ENCODE results near the gene SLIT1.

The SLIT1 gene

DNA sequence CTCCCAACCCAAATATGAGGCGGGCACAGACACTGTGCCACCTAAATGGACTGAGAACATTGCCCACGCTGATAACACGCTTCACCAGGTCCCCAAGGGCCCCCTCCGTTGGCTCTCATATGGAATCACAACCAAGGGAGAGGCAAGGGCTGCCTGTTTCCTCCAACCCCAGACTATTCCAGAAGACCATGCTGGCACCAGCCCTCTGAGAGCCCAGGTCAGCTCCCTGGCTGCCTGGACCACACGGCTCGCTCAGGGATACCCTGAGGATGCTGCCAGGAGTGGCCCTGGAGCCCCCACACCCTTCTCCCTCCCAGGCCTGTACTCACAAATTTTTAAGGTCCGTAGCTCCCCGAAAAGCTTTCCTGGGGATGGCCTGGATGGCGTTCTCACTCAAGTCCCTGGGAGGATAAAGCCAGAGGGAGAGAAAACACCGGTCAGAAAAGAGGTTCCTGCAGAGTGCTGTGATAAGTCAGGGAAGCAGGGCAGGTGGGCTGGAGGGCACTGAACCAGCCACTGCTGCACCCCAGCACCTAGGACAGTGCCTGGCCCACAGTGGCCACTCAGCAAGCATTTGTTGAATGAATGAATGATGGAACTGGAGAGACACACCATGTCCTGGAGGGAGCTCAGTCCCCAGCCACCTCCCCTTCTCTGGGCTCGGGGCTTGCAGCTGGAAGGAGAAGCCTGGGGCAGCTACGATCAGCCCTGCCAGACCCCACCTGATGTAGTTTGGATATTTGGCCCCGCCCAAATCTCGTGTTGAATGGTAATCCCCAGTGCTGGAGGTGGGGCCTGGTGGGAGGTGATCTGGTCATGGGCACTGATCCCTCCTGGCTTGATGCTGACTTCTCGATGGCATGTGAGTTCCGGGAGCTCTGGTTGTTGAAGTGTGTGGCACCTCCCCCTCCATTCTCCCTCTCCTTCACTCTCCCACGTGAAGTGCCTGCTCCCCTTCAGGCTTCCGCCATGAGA is 119.8 kb downstream of the SLIT1 start:
- Histone ChIP-seq H3K27ac (ENCODE audit: low read depth, low read length) (no peak overlapping the region), H3K27me3 (ENCODE audit: insufficient read depth, low read length, poor library complexity) (no peaks in the 10 kb centered on the region)

DNA sequence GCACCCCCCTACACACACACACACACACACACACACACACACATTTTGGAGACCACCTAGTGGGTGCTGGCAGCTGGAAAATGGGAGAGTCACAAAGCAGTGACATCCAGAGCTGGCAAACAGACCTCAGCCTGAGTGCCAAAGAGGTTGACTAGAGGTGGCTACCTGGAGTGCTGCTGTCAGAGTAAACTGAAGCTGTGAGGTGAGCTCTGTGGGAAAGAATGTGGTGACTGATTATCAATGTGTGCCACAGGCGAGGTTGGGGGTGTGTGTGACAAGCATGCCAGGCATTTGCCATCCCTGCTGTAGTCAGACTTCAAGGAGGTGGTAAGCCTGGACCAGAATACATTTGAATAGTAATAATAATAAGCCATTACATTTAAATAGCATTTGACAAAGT is 120.6 kb downstream of the SLIT1 start:
- no peak overlapping the region for H3K18ac ChIP-seq (ENCODE audit: low read length)

More for the DNA sequence above, 119.8 kb downstream of the SLIT1 start:
- Histone ChIP-seq H3K4ac (ENCODE audit: low read depth, low read length) (no peak overlapping the region), H3K56ac (ENCODE audit: low read length) (no peak overlapping the region), H3K4me1 (ENCODE audit: control insufficient read depth, low read depth, low read length) (no peaks in the 10 kb centered on the region), H3K9ac (ENCODE audit: low read length) (no peak overlapping the region), H3K79me2 (ENCODE audit: control insufficient read depth, insufficient read depth, low read length) (no peaks in the 10 kb centered on the region), H4K5ac (ENCODE audit: low read length) (no peak overlapping the region), H2BK5ac (ENCODE audit: low read length) (no peak overlapping the region), H3K18ac (ENCODE audit: low read length) (no peak overlapping the region), H3K36me3 (ENCODE audit: control insufficient read depth, insufficient read depth, low read length) (no peaks in the 10 kb centered on the region), H3K4me3 (ENCODE audit: low read length) (no peak overlapping the region), H2BK120ac (ENCODE audit: low read depth, low read length) (no peak overlapping the region), H4K8ac (ENCODE audit: low read depth, low read length) (no peak overlapping the region), H3K23ac (ENCODE audit: low read length) (no peak overlapping the region), H3K79me1 (ENCODE audit: low read length) (no peaks in the 10 kb centered on the region), H3K4me2 (ENCODE audit: low read length) (no peak overlapping the region), H2AK5ac (ENCODE audit: low read length) (no peak overlapping the region), H2BK15ac (replicated peaks; ENCODE audit: low read depth) (no peak overlapping the region)
- WGBS (ENCODE audit: extremely low coverage, insufficient coverage, low lambda C conversion rate): no CpG with 5 or more reads among the region's 18 CpGs
- DNase-seq: peak; percentile 67

DNA sequence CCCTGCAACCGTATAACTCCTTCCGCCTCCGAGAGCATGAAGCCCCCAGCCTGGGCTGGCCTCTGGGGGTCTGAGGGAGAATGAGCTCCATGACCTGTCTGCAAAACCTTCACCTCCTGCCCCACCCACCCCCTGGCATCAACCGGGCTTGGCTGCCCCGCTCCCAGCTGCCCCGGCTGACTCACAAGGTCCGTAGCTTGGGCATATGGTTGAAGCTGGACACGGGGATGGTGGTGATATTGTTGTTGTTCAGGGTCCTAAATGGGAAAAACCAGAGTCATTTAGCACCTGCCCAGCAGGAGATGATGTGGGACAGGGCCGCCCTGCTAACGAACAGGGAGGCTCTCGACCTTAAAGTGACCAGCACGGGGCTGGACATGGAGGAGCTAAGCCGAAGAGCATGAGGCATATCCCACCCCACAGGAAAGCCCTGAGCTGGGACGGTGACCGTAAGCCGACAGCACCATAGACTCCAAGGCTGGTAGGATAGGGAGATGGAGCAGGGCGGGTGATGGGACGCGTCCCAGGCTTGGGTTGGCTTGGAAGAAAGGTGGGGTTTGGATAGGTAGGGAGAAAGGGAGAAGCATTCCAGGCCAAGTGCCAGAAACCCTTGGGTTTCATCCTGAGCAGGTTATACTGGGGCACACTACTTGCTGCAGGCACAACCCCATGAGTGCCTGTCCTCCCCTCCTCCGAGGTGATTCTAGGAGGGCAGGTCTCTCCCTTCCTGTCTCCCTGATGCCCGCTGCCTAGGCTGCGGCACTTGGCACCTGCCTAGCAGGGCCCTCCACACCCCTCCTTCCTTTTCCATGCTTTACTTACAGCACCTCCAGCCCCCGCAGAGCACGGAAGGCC is 121.5 kb downstream of the SLIT1 start:
- Histone ChIP-seq H3K79me2 (ENCODE audit: control insufficient read depth, insufficient read depth, low read length) (no peaks in the 10 kb centered on the region), H4K5ac (ENCODE audit: low read length) (no peak overlapping the region), H3K56ac (ENCODE audit: low read length) (no peak overlapping the region), H3K9ac (ENCODE audit: low read length) (no peak overlapping the region), H3K27ac (ENCODE audit: low read depth, low read length) (no peak overlapping the region), H3K4ac (ENCODE audit: low read depth, low read length) (no peak overlapping the region), H3K4me3 (ENCODE audit: low read length) (no peak overlapping the region), H3K18ac (ENCODE audit: low read length) (no peak overlapping the region), H3K27me3 (ENCODE audit: insufficient read depth, low read length, poor library complexity) (no peaks in the 10 kb centered on the region), H3K4me2 (ENCODE audit: low read length) (no peak overlapping the region), H2AK5ac (ENCODE audit: low read length) (no peak overlapping the region), H3K79me1 (ENCODE audit: low read length) (no peaks in the 10 kb centered on the region), H2BK120ac (ENCODE audit: low read depth, low read length) (no peak overlapping the region), H3K4me1 (ENCODE audit: control insufficient read depth, low read depth, low read length) (no peaks in the 10 kb centered on the region), H4K8ac (ENCODE audit: low read depth, low read length) (no peak overlapping the region), H2BK15ac (replicated peaks; ENCODE audit: low read depth) (no peak overlapping the region), H3K36me3 (ENCODE audit: control insufficient read depth, insufficient read depth, low read length) (no peaks in the 10 kb centered on the region), H3K23ac (ENCODE audit: low read length) (no peak overlapping the region), H2BK5ac (ENCODE audit: low read length) (no peak overlapping the region)
- DNase-seq: no peak
- no CpG with 5 or more reads among the region's 24 CpGs for WGBS (ENCODE audit: extremely low coverage, insufficient coverage, low lambda C conversion rate)

More for the DNA sequence above, 120.6 kb downstream of the SLIT1 start:
- H4K5ac ChIP-seq (ENCODE audit: low read length): no peak overlapping the region
- H2BK120ac ChIP-seq (ENCODE audit: low read depth, low read length): no peak overlapping the region
- no peaks in the 10 kb centered on the region for H3K79me2 ChIP-seq (ENCODE audit: control insufficient read depth, insufficient read depth, low read length)
- no peak overlapping the region for H3K27ac ChIP-seq (ENCODE audit: low read depth, low read length)
- H2BK5ac ChIP-seq (ENCODE audit: low read length): no peak overlapping the region
- no peak overlapping the region for H2BK15ac ChIP-seq (replicated peaks; ENCODE audit: low read depth)
- no peaks in the 10 kb centered on the region for H3K4me1 ChIP-seq (ENCODE audit: control insufficient read depth, low read depth, low read length)
- H3K4me2 ChIP-seq (ENCODE audit: low read length): no peak overlapping the region
- no CpG with 5 or more reads among the region's 1 CpG for WGBS (ENCODE audit: extremely low coverage, insufficient coverage, low lambda C conversion rate)
- H3K27me3 ChIP-seq (ENCODE audit: insufficient read depth, low read length, poor library complexity): no peaks in the 10 kb centered on the region
- H3K36me3 ChIP-seq (ENCODE audit: control insufficient read depth, insufficient read depth, low read length): no peaks in the 10 kb centered on the region
- H3K23ac ChIP-seq (ENCODE audit: low read length): no peak overlapping the region
- H3K4me3 ChIP-seq (ENCODE audit: low read length): no peak overlapping the region
- DNase-seq: peak; percentile 87
- no peak overlapping the region for H2AK5ac ChIP-seq (ENCODE audit: low read length)
- no peaks in the 10 kb centered on the region for H3K79me1 ChIP-seq (ENCODE audit: low read length)
- H3K56ac ChIP-seq (ENCODE audit: low read length): no peak overlapping the region
- H3K4ac ChIP-seq (ENCODE audit: low read depth, low read length): no peak overlapping the region
- H4K8ac ChIP-seq (ENCODE audit: low read depth, low read length): no peak overlapping the region
- no peak overlapping the region for H3K9ac ChIP-seq (ENCODE audit: low read length)

DNA sequence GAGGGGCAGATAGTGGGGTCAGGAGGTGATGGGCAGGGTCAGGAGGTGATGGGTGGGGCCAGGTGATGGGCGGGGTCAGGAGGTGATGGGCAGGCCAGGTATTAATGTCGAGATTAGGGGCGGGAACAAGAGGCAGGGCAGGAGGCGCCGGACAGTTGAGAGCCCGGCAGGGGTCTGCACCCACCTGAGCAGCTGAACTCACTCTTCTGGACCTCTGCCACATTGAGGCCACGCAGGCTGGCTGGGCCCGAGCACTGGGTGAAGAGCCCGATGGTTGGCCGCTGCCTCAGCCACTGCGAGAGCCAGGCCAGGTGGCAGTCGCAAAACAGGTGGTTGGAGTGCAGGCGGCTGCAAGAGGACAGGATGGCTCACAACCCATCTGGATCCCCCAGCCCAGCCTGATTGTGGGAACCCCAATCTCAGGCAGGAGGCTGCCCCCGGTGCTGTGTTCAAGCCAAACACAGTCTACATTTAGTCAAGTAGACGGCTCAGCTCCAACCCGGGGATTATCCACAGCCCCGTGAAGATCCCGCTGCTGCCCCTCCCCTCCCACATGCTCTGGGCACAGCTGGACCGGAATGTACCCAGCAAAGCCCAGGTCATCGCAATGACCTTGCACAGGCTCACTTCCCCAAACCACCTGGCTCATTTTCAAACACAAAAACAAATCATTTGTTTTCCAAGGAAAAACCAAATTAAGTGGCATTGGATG is 122.3 kb downstream of the SLIT1 start:
- Histone ChIP-seq H3K4me1 (ENCODE audit: control insufficient read depth, low read depth, low read length) (no peaks in the 10 kb centered on the region), H3K18ac (ENCODE audit: low read length) (no peak overlapping the region), H3K4me2 (ENCODE audit: low read length) (no peak overlapping the region), H3K27me3 (ENCODE audit: insufficient read depth, low read length, poor library complexity) (no peaks in the 10 kb centered on the region), H3K4ac (ENCODE audit: low read depth, low read length) (no peak overlapping the region), H3K79me1 (ENCODE audit: low read length) (no peaks in the 10 kb centered on the region), H3K56ac (ENCODE audit: low read length) (no peak overlapping the region), H4K8ac (ENCODE audit: low read depth, low read length) (no peak overlapping the region), H2BK15ac (replicated peaks; ENCODE audit: low read depth) (no peak overlapping the region), H2BK5ac (ENCODE audit: low read length) (no peak overlapping the region), H3K9ac (ENCODE audit: low read length) (no peak overlapping the region), H2AK5ac (ENCODE audit: low read length) (no peak overlapping the region), H2BK120ac (ENCODE audit: low read depth, low read length) (no peak overlapping the region), H3K36me3 (ENCODE audit: control insufficient read depth, insufficient read depth, low read length) (no peaks in the 10 kb centered on the region), H3K27ac (ENCODE audit: low read depth, low read length) (no peak overlapping the region), H4K5ac (ENCODE audit: low read length) (no peak overlapping the region), H3K23ac (ENCODE audit: low read length) (no peak overlapping the region), H3K4me3 (ENCODE audit: low read length) (no peak overlapping the region), H3K79me2 (ENCODE audit: control insufficient read depth, insufficient read depth, low read length) (no peaks in the 10 kb centered on the region)
- no CpG with 5 or more reads among the region's 20 CpGs for WGBS (ENCODE audit: extremely low coverage, insufficient coverage, low lambda C conversion rate)
- DNase-seq: no peak

DNA sequence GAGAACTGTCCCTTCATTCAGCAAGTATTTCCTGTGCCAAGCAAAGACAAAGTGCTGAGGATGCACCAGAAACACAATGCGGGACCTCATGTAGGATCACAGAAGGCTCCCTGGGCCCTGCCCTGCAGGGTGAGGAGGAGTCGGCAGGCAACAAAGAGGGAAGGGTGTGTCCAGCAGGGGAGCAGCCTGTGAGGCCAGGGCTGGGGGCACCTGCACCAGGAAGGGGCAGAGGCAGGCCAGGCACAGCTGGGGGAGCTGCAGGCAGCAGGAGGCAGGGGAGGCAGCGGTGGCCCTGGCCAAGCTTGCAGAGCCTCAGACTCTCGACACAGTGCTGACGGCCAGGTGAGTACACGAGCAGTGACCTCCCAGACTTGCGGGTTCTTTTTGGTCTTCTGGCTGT is 123.3 kb downstream of the SLIT1 start:
- no peak overlapping the region for H2BK15ac ChIP-seq (replicated peaks; ENCODE audit: low read depth)
- H3K27me3 ChIP-seq (ENCODE audit: insufficient read depth, low read length, poor library complexity): no peaks in the 10 kb centered on the region
- H3K4ac ChIP-seq (ENCODE audit: low read depth, low read length): no peak overlapping the region
- H3K4me1 ChIP-seq (ENCODE audit: control insufficient read depth, low read depth, low read length): no peaks in the 10 kb centered on the region
- no peak overlapping the region for H3K4me3 ChIP-seq (ENCODE audit: low read length)
- no peak overlapping the region for H3K27ac ChIP-seq (ENCODE audit: low read depth, low read length)
- no peak overlapping the region for H3K9ac ChIP-seq (ENCODE audit: low read length)
- WGBS (ENCODE audit: extremely low coverage, insufficient coverage, low lambda C conversion rate): no CpG with 5 or more reads among the region's 7 CpGs
- no peaks in the 10 kb centered on the region for H3K36me3 ChIP-seq (ENCODE audit: control insufficient read depth, insufficient read depth, low read length)
- no peak overlapping the region for H2BK5ac ChIP-seq (ENCODE audit: low read length)
- no peak overlapping the region for H3K23ac ChIP-seq (ENCODE audit: low read length)
- no peak overlapping the region for H3K4me2 ChIP-seq (ENCODE audit: low read length)
- no peak for DNase-seq
- no peaks in the 10 kb centered on the region for H3K79me2 ChIP-seq (ENCODE audit: control insufficient read depth, insufficient read depth, low read length)
- no peaks in the 10 kb centered on the region for H3K79me1 ChIP-seq (ENCODE audit: low read length)
- H2AK5ac ChIP-seq (ENCODE audit: low read length): no peak overlapping the region
- no peak overlapping the region for H4K8ac ChIP-seq (ENCODE audit: low read depth, low read length)
- H4K5ac ChIP-seq (ENCODE audit: low read length): no peak overlapping the region
- no peak overlapping the region for H3K18ac ChIP-seq (ENCODE audit: low read length)
- H2BK120ac ChIP-seq (ENCODE audit: low read depth, low read length): no peak overlapping the region
- no peak overlapping the region for H3K56ac ChIP-seq (ENCODE audit: low read length)
